Medulla oblongata (tissue), 1 donor: ENCODE results near the gene ARID5B.

Experiments used
- DNase-seq: peaks from one replicate; pipeline ENCODE4 v3.0.0-alpha.2; 2015; ENCODE audit errors: extremely low spot score

The ARID5B gene

GRCh38 chr10:61991166-61991565, 89.7 kb downstream of the ARID5B start:
- DNase-seq, result no peak

- no peak for DNase-seq
Observed at GRCh38 chr10:61992059-61992460, 90.6 kb downstream of the ARID5B start.

- peak; percentile 32 for DNase-seq
Observed at GRCh38 chr10:61992671-61993668, 91.5 kb downstream of the ARID5B start.

- DNase-seq, result no peak
Observed at GRCh38 chr10:61993711-61994401, 92.4 kb downstream of the ARID5B start.

- DNase-seq, result no peak
Observed at GRCh38 chr10:61994405-61995219, 93.1 kb downstream of the ARID5B start.

- DNase-seq, result no peak
Observed at GRCh38 chr10:61995220-61995503, 93.7 kb downstream of the ARID5B start.

GRCh38 chr10:61998937-61999336, 97.4 kb downstream of the ARID5B start:
- DNase-seq, result no peak

- DNase-seq, result no peak
Observed at GRCh38 chr10:62000037-62000603, 98.6 kb downstream of the ARID5B start.

- DNase-seq, result no peak
Observed at GRCh38 chr10:62000726-62001125, 99.2 kb downstream of the ARID5B start.

- no peak for DNase-seq
Observed at GRCh38 chr10:62001898-62002297, 100.4 kb downstream of the ARID5B start.

GRCh38 chr10:62002753-62003152, 101.3 kb downstream of the ARID5B start:
- DNase-seq, result no peak

GRCh38 chr10:62004042-62004441, 102.5 kb downstream of the ARID5B start:
- no peak for DNase-seq

- no peak for DNase-seq
Observed at GRCh38 chr10:62005281-62005680, 103.8 kb downstream of the ARID5B start.

- DNase-seq, result no peak
Observed at GRCh38 chr10:62005687-62006086, 104.2 kb downstream of the ARID5B start.

GRCh38 chr10:62007145-62007544, 105.6 kb downstream of the ARID5B start:
- DNase-seq, result no peak

- DNase-seq, result no peak
Observed at GRCh38 chr10:62008196-62008595, 106.7 kb downstream of the ARID5B start.

- no peak for DNase-seq
Observed at GRCh38 chr10:62008946-62009345, 107.4 kb downstream of the ARID5B start.

GRCh38 chr10:62010366-62010765, 108.9 kb downstream of the ARID5B start:
- DNase-seq, result no peak

- DNase-seq, result no peak
Observed at GRCh38 chr10:62011558-62011957, 110.1 kb downstream of the ARID5B start.

GRCh38 chr10:62012318-62012717, 110.8 kb downstream of the ARID5B start:
- DNase-seq, result no peak

GRCh38 chr10:62014510-62014909, 113.0 kb downstream of the ARID5B start:
- no peak for DNase-seq

GRCh38 chr10:62015994-62016393, 114.5 kb downstream of the ARID5B start:
- DNase-seq, result no peak
